NOMO-1 (cell line): ENCODE data around the gene PAPPA2.
"Not testable (repeated sequence)": the region's sequence is repeated elsewhere in the genome, so short reads cannot be mapped to it uniquely, and the experiment has no call there.

Experiments
- DNase-seq, 2 experiments: peaks; one replicate each; lab custom pipeline; 2025; ENCODE audit not compliant: unreplicated experiment in 2 of 2; lab: John Stamatoyannopoulos, UW

PAPPA2 gene

GRCh38 chr1:176744142-176744541, 281.2 kb downstream of the PAPPA2 start:
- DNase-seq = no peak

GRCh38 chr1:176745945-176746344, 283.0 kb downstream of the PAPPA2 start:
- no peak for DNase-seq

DNA sequence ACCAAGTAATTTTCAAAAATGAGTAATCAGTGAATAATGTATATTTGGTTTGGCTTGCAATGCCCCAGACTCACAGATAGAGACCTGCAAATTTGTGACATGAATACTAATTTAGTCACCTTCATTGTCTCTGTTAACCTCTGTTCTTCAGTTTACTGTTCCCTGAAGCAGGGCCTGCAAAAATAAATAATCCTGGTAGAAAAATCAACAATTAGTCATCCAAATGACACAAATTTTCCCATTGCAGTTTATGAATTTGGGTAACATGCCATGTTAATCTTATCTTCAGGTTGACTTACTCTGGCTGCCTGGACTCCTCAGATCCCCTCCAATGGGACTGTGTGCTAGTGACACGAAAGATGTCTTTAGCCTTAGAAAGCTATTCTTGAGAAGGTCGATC, 289.5 kb downstream of the PAPPA2 start:
- no peak for DNase-seq

- DNase-seq = no peak
Measured at GRCh38 chr1:176754676-176755075, 291.7 kb downstream of the PAPPA2 start.

GRCh38 chr1:176756817-176757216, 293.8 kb downstream of the PAPPA2 start:
- DNase-seq = not testable (repeated sequence)

DNA sequence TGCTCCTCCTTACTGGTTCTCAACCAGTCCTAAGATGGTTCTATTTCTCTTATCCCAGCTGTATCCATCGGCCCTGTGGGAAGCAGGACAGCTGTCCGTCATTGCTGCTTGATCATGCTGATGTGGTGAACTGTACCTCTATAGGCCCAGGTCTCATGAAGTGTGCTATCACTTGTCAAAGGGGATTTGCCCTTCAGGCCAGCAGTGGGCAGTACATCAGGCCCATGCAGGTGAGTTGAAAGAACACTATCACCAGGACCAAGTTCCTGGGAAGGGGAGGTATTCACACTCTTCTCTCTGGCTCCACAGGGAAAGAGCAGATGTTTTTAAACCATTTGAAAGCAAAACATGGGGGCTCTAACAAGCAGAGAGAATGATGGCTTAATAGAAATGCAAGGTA, 302.6 kb downstream of the PAPPA2 start:
- no peak for DNase-seq

DNA sequence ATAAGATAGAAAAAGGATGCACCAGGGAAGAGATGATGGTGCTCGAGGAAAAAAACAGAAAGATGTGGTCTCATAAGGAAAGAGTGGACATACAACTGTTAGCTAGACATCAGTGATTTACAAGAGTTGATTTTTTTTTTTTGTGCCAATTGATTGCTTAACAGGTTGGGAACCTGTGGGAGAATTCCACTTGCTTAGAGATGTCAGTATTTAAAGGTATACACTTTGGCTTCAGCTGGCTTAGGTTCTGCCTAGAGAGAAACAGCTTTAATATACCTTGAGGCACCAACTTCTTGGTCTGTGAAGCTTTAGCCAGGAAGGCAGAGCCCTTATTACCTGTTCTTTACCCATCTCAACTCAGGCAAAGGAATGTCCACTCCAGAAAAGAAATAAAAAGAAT, 303.8 kb downstream of the PAPPA2 start:
- DNase-seq = no peak

- DNase-seq = no peak
Measured at GRCh38 chr1:176767714-176768136, 304.8 kb downstream of the PAPPA2 start.

- DNase-seq = no peak
Measured at GRCh38 chr1:176768532-176768931, 305.6 kb downstream of the PAPPA2 start.

DNA sequence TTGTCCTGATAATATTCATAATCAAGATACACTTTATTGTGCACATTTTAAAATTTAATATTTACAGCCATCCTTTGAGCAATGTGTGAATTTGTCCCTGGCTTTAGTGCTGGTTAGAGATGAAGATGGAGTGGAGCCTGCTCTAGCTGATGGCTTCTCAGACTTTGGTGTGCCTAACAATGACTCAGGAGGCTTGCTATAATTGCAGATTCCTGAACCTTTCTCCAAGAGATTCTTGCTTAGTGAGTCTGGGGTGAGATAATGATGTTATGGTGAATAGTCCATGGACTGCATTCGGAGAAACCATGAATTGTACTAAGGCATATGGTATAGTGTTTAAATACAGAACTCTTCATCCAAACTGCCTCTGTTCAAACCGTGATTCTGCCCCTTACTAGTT, 307.1 kb downstream of the PAPPA2 start:
- DNase-seq = no peak

DNA sequence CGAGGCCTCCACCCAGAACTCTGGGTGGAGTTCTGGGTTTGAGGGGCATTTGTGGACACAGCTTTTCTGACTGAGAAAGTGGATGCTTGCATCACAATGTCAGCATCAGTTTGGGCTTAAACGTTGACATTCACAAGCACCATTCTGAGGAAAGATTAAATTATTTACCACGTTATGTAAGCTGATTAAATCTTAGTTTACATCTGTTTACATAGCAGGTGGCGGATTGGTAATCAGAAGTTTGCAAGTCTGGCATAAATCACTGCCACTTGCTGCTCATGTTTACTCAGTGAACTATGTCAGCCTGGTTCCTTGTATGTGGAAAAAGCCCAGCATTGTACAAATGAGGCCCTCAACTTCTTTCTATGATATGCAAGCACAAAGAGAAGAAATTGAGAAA, 310.1 kb downstream of the PAPPA2 start:
- no peak for DNase-seq

GRCh38 chr1:176774224-176774623, 311.2 kb downstream of the PAPPA2 start:
- no peak for DNase-seq

DNA sequence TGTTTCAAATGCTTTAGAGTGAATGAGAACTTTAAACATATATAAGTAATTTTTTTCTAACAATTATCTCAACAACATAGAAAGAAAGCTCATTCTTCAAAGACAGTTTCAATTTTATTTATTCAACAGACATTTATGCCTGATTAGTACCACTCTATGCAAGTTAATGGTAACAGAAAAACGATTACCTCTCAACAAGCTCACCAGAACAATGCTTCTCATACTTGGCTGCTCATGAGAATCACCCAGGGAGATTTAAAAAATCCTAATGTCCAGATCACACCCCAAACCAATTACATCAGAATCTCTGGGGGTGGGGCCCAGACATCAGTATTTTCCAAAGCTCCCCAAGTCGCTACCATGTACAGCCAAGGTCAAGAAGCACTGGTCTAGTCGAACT, 312.4 kb downstream of the PAPPA2 start:
- DNase-seq = no peak

DNA sequence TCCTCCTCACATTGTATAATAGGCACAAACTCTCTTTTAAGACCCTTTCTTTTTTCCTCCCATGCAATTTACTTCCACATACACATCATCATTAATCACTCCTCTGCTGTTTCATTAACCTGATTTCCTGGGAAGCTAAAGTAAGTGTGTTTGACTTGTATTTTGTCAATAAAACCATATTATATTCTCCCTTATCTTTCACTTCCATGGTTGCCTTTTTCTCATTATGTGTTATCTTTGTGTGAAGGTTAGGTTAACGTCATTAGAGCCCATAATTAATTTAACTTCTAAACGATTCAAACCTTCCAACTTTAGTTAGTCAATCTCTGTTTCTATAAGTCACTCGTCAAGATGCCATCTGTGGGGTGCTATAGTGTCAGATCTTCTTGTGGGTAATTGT, 313.0 kb downstream of the PAPPA2 start:
- DNase-seq = no peak

DNA sequence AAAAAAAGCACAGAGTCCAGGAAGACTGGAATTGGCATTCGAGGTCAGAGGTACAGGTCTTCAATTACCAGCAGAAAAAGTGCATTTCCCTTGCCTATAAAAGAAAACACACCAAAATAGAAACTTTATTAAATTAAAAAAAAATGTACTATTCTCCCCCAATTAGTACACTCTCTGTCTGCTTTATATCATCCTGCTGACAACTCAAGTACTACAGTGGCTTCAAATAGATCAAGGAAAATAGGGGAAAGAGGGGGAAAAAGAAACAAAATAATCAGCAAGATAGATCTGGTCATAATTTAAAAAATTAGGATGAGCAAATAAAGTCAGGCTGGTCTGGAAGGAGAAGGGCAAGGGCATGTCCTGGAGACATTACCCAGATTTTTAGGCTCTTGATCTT, 315.1 kb downstream of the PAPPA2 start:
- DNase-seq = no peak

- DNase-seq = no peak
Measured at GRCh38 chr1:176779992-176780328, 317.0 kb downstream of the PAPPA2 start.

DNA sequence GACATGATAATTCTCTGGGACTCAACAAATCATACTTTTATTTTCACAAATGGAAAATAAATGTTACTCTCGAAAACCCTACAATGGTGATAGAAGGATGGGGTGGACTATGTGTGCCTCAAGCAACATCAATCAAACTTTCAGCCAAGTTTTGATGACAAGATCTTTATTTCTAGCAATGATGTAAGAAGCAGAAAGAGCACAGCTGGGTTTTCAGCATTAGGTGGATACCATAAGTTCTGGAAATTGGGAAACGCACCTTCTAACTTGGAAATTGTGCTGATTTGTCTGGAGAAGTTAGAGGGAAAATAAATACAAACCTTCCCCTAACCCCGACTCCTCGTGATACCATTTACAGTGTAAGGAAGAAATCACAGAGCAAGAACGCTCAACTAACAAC, 320.3 kb downstream of the PAPPA2 start:
- DNase-seq = no peak

DNA sequence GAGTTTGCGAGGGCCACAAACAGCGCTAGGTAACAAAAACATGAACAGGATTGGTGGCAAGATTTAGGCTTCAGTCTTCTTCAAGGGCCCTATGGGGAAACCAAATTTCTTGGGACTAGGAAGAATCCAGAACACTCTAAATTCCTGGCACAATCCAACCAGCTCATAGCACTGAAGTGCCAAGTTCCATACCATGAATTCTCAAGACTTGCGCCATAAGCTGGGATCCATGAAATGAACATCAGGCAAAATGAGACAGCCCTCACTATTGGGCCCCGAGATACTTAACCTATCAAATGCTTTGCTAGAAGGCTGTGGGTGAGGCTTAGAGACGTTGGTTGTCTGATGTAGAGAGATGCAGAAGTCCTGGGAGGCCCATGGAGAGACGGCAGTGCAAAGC, 322.1 kb downstream of the PAPPA2 start:
- no peak for DNase-seq

DNA sequence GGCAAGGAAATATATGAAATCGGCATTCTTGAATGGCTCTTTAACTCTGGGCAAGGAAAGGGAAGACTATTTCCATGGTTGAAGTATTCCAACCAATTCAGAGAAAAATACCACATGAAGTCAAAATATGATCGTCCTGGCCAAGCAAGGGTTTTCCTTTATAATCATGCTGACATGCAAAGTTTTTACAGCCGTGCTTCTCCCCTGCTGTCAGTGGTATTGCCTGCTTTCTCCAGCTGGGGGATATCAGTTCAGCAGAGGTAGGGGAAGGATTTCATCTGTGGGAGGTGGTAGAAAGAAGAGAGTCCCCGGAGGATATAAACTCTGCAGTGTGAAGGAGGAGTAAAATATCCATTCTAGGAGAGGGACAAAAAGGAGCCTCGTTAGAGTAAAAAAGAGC, 322.8 kb downstream of the PAPPA2 start:
- no peak for DNase-seq

DNA sequence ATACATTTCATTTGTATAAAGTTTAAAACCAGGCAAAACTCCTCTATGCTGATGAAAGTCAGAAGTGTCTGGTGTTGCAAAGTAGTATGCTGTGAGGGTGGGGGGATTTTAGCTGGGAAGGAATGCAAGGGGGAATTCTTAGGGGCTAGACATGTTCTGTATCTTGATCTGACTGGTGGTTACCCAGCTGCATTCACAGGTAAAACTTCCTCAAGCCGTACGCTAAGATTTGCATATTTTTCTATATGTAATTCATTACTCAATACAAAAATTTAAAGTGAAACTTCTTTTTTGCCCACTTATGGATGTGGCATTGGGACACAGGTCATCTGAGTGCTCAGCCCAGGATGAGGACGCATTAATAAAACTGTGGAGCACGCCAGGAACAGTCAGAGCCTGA, 323.3 kb downstream of the PAPPA2 start:
- no peak for DNase-seq

DNA sequence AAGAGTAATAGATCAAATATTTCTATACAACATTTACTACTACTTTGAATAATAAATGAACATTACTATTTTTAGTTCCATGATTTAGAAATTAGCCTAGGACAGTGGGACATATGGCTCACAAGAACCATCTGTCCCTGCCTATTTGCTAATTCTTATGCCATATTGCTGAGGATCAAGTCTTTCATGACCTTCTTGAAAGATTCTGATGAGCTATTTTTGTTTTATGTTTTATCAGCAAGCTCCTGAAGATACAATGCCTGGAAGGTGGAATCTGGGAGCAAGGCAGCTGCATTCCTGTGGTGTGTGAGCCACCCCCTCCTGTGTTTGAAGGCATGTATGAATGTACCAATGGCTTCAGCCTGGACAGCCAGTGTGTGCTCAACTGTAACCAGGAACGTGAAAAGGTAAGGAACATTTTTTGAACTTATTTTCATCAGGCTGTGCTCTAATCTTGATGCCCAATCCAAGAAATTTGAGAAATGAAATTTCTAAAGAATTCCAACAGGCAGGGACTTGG, 326.7 kb downstream of the PAPPA2 start:
- DNase-seq = no peak

- DNase-seq = no peak
Measured at GRCh38 chr1:176790786-176791185, 327.8 kb downstream of the PAPPA2 start.

DNA sequence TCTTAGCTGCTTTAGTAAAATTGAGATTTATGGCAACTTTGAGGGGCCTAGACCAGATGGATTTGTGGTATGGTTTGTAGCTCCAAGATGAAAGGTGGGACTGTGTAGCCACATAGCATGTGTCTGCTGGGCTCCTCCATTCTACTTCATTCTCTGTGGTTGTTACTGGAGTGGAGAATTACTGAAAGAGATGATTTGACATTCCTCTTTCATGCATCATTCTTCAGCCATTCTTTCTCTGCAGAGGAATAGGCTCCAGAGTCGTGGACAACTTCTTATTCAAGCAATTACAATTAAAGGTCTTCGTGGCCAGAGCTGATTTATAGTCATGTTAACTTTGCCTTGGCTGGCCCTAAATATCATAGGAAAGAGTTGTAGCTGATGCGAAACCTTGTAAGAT, 328.9 kb downstream of the PAPPA2 start:
- no peak for DNase-seq
